Stimulated activated CD8-positive, alpha-beta memory T cell treated with anti-CD3 and anti-CD28 coated beads, Interleukin-4, amount 100 ng/mL, for 48 hours (primary cell): ENCODE data around the gene IFNA7.
"Not testable (repeated sequence)": the region's sequence is repeated elsewhere in the genome, so short reads cannot be mapped to it uniquely, and the experiment has no call there.

Experiments used
- DNase-seq: peaks from one replicate; pipeline ENCODE4 v3.0.0-alpha.2; 2020

IFNA7 gene

DNA sequence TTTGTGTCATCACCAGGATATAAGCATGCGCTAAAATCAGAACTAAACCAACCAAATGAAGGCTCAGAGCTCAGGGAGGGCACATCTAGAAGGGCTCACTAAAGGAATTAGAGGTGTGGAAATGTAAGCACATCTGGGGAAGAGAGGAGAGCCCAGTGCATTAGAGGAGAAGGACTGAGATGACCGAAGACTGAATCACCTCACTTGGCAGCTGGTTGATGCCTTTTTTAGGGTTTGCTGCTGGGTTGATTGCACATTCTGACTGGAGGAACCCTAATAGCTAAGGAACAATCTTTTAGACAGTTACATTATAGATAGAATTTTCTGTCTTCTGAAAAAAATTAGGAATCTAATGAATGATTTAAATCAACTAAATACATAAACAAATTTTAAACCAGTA, 27.3 kb downstream of the IFNA7 start:
- DNase-seq, result no peak

- DNase-seq, result no peak
These were observed 29.8 kb downstream of the IFNA7 start for GRCh38 chr9:21172156-21172555.

DNA sequence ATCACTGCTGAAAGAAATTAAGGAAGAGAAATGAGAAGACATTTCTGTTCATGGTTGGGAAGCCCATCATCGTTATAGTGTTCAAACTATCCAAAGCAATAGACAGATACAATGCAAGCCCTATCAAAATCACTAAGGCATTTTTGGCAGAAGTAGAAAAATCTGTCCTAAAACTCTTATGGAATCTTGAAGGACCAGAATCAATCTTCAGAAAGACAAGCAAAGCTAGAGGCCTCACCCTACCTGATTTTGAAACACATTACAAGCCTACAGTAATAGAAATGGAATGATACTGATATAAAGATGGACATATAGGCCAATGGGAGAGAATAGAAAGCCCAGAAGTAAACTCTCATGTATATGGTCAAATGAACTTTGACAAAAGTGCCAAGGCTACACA, 30.7 kb downstream of the IFNA7 start:
- no peak for DNase-seq

- not testable (repeated sequence) for DNase-seq
These were observed 35.4 kb downstream of the IFNA7 start, which contains the start of gene IFNA21 for GRCh38 chr9:21166560-21166959. Gene IFNA21 (minus strand): TSS chr9:21166660. CDS start chr9:21166612, 48 bp downstream.

- DNase-seq, result no peak
These were observed 36.5 kb downstream of the IFNA7 start for GRCh38 chr9:21165516-21165915.

GRCh38 chr9:21160178-21160577, 41.8 kb downstream of the IFNA7 start:
- DNase-seq, result no peak

- DNase-seq, result no peak
These were observed 46.5 kb downstream of the IFNA7 start for GRCh38 chr9:21155501-21155900.

DNA sequence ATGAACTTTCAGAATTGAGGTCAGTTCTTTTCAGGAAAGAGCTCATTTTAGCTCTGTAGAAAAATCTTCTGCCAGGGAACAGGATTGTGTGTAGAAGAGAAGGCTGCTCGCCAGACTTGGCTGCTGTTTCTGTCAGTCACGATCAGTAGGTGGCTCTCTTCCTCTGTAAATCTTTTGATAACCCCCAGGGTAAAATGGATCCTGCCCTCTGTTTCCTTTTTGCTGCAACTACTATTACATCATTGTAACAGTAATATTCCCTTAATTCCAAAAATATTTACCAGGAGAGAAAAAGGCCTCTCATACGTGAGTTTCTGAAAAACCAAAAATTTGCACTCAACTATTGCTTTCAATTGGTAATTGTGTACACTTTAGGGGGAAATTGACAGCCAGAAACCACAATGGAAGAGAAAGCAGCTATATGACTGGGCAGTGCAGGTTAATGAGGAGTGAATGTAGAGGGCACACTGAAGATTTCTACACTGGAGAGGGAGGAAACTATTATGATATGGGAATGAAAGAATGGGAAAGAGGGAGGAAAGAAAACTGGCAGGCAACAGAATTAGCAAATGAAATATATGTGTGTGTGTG, 47.9 kb downstream of the IFNA7 start:
- no peak for DNase-seq

DNA sequence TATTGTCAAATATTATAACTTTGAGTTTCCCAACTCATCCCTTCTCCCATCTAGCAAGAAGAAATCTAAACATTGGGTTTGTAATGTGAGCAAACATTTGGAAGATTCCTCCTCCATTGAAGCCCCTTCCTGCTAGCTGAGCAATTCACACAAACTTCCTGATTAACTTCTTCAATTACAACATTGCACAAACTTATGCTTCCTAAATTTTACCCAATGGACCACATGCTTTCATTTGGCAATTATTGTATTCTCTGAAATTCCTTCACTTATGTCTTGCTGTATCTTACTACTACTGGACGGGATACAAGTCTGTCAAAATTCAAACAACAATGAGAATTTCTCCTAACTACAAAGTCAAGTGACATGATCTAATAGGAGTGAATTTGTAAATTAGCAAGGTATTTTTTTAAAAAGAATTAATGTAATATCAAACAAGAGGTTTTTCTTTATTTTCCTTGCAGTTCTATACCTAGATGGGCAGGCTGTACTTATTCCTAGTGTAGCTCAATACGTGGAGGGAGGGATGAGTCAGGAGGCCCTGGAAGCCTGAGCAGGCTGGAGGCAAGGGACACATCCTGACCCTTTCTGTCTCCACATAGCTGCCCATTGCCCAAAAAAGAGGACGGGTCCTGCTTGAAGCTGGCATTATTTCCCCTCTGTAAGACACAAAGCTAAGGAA, 48.5 kb downstream of the IFNA7 start:
- DNase-seq, result no peak
